OCI-LY7 (cell line): Measurements from ENCODE around the gene PRSS48.

ENCODE experiments used
- EZH2phosphoT487 ChIP-seq: fragments of 200-600 bp; sonication (generic); IDR thresholded peaks from 2 replicates; pipeline ENCODE4 v1.6.1; 2018; ENCODE audit warnings: low read depth, borderline replicate concordance, mild to moderate bottlenecking, mixed run types, antibody characterized with exemption, low read length, moderate library complexity, mixed read lengths
- TF ChIP-seq, protein P1 (sequence below): fragments of 200-600 bp; sonication (generic); conservative IDR thresholded peaks from 2 replicates; pipeline ENCODE4 v1.5.1; 2014; ENCODE audit warnings: mild to moderate bottlenecking, antibody characterized with exemption, low read length, moderate library complexity, mixed read lengths

DNA sequence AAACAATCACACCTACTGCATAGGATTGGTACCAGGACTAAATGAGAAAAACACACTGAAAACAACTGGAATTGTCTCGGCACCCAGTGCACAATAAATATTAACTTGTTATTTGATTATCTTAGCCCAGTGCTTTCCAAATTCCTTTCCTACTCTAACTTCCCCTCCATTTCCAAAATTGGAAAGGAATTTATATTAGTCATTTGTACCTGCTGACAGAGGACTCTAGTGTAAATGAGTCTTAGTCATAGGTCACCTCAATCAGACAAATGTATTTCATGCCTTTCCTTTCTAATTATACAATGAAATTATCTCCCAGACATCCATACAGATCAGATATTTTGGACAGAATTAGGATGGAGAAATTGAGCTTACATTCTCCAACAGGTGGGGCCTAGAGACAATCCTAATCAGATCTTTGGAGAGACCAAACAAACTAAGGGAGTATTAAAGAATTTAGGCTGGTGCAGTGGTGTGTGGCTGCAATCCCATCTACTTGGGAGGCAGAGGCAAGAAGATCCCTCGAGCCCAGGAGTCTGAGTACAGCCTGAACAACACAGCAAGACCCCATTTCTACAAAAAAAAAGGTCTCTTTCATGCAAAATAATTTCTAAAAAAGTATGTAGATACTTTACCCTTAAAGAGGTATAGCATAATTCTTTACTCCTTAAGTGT is 38.4 kb downstream of the PRSS48 start:
- TF ChIP-seq, protein P1, sequence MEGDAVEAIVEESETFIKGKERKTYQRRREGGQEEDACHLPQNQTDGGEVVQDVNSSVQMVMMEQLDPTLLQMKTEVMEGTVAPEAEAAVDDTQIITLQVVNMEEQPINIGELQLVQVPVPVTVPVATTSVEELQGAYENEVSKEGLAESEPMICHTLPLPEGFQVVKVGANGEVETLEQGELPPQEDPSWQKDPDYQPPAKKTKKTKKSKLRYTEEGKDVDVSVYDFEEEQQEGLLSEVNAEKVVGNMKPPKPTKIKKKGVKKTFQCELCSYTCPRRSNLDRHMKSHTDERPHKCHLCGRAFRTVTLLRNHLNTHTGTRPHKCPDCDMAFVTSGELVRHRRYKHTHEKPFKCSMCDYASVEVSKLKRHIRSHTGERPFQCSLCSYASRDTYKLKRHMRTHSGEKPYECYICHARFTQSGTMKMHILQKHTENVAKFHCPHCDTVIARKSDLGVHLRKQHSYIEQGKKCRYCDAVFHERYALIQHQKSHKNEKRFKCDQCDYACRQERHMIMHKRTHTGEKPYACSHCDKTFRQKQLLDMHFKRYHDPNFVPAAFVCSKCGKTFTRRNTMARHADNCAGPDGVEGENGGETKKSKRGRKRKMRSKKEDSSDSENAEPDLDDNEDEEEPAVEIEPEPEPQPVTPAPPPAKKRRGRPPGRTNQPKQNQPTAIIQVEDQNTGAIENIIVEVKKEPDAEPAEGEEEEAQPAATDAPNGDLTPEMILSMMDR = no peak
- no peak for TF ChIP-seq EZH2phosphoT487
